Endometrial microvascular endothelial cells (primary cell): ENCODE measurements around the gene PRKG1. TPM values are rescaled to one million over a fixed set of nuclear protein-coding genes. Genes with fewer than 3 reads are reported as not detected.

ENCODE experiments used
- in situ Hi-C: cut with HindIII; loops from 2 replicates; pipeline ENCODE4 v1.10.0; 2017; ENCODE audit warnings: low sequenced_read_pairs, low pct_unique_long_range_greater_than_20kb; ENCODE audit errors: inconsistent ontology term
- total RNA-seq: library from RNA; depleted of rRNA; stranded (reverse); fragments of >200 nt; gene quantifications from one replicate; pipeline ENCODE4 v1.2.3, GENCODE V29; 2015; ENCODE audit errors: inconsistent ontology term

PRKG1 gene
- total RNA-seq, 1 donor from 2014 or later = not detected

DNA sequence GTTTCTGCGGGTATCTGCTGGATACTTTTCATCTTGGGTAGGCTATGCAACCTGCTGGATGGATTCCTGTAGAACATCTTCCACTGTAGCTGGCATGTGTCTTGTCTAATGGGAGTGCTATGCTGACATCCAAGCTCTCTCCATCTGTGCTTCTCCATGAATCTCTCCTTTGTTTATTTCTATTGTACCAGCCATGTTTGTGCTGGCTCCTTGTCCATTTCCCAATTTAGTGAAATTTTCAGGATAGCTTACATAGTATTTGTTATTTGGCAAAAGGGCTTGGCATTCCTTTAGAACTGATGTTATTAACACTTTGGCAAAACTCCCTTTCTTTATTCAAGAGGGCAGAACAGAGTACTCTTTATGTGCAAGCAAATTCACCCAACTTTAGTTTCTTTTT is 427.1 kb downstream of the PRKG1 start:
- in situ Hi-C loops = no loop called here

- in situ Hi-C loops = no loop called here
These were observed 427.8 kb downstream of the PRKG1 start for GRCh38 chr10:51502124-51502523.

- in situ Hi-C loops = no loop called here
These were observed 429.1 kb downstream of the PRKG1 start for GRCh38 chr10:51503378-51503777.

- in situ Hi-C loops = no loop called here
These were observed 433.2 kb downstream of the PRKG1 start for GRCh38 chr10:51507476-51507875.

DNA sequence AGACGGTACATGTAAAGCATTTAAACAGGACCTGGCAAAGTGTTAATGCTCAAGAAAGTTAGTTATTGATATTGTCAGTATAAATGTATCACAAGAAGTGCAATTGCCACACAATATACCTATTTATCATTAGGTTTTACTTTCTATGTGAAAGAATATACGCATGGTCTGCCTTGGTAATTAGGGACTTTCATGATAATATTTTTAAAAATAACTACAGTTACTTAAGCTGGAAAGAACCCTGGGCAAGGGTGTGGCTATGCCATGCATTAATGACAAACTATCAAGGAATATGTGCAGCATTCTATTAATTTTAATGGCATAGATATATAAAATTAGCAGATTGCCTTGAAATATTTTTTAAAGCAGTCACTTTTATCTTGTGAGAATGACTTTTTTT is 433.9 kb downstream of the PRKG1 start:
- in situ Hi-C loops = no loop called here

GRCh38 chr10:51510231-51510630 is 435.9 kb downstream of the PRKG1 start:
- in situ Hi-C loops = no loop called here

- in situ Hi-C loops = no loop called here
These were observed 447.3 kb downstream of the PRKG1 start for GRCh38 chr10:51521605-51522004.

DNA sequence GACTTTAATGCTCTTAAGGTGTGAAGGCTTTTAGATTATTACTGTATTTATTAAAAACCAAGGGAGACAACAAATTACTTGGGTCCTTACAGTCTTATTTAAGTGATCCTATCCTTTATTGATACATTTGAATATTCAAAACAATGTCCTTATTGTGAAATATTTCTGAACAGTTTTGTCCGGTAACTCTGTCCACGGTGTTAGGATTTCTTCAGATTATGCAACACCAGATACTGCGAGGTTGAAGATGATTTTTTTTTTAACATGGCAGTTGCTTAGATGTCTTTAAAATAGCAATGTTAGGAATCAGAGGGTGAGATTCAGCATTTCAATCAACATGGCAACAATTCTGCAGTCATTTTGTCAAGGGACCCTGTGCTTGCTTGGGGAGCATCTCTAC is 448.6 kb downstream of the PRKG1 start:
- in situ Hi-C loops = no loop called here

- in situ Hi-C loops = no loop called here
These were observed 449.2 kb downstream of the PRKG1 start for GRCh38 chr10:51523440-51523839.

DNA sequence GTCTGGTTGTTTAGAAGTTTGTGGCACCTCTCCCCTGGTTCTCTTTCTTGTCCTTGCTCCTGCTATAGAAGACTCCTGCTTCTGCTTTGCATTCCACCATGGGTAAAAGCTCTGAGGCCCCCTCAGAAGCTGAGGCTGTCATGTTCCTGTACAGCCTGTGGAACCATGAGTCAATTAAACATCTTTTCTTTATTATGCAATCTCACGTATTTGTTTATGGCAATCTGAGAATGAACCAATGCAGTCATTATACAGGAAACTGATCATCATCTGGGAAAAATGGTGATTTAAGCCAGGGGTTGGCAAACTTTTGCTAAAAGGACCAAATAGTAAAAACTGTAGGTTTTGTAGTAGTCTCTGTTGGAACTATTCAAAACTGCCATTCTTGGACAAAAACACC is 449.8 kb downstream of the PRKG1 start:
- in situ Hi-C loops = no loop called here

- in situ Hi-C loops = no loop called here
These were observed 453.4 kb downstream of the PRKG1 start for GRCh38 chr10:51527522-51528219.

- in situ Hi-C loops = no loop called here
These were observed 454.2 kb downstream of the PRKG1 start for GRCh38 chr10:51528527-51528926.

- in situ Hi-C loops = no loop called here
These were observed 456.3 kb downstream of the PRKG1 start for GRCh38 chr10:51530541-51530940.

GRCh38 chr10:51532044-51532443 is 457.8 kb downstream of the PRKG1 start:
- in situ Hi-C loops = no loop called here

GRCh38 chr10:51542853-51543252 is 468.6 kb downstream of the PRKG1 start:
- in situ Hi-C loops = no loop called here

DNA sequence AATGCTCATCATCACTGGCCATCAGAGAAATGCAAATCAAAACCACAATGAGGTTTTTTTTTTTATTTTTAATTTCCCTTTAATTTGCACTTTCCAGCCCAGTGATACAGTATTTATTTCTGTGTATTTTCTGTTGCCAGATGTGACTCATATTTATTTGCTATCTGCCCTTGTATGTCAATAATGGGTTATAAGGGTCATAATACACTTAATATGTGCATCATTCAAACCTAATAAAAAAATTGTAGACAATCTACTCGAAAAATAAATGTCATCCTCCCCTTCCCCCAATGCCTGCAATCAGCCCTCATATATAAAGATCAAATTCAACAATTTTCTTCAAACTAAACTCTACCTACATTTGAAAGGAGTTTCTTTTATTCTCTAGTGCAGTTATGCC is 470.6 kb downstream of the PRKG1 start:
- in situ Hi-C loops = no loop called here

GRCh38 chr10:51547941-51548340 is 473.7 kb downstream of the PRKG1 start:
- in situ Hi-C loops = no loop called here

DNA sequence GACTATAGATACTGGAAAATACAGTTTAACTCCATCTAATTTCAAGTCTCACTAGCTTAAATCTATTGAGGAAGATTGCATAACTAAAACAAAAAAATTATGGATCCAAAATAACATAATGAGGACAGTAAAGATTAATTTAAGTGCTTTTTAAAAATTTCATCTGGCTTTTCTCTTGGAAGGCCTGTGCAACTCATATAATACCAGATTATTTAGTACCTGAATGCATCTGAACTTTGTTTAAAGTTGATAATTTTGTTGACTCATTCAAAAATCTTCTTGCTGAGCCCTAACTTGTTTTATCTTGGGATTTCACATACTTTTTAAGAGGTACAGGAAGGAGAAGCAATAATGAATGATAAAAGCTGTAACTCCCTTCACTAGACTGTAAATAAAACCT is 478.6 kb downstream of the PRKG1 start:
- in situ Hi-C loops = no loop called here

DNA sequence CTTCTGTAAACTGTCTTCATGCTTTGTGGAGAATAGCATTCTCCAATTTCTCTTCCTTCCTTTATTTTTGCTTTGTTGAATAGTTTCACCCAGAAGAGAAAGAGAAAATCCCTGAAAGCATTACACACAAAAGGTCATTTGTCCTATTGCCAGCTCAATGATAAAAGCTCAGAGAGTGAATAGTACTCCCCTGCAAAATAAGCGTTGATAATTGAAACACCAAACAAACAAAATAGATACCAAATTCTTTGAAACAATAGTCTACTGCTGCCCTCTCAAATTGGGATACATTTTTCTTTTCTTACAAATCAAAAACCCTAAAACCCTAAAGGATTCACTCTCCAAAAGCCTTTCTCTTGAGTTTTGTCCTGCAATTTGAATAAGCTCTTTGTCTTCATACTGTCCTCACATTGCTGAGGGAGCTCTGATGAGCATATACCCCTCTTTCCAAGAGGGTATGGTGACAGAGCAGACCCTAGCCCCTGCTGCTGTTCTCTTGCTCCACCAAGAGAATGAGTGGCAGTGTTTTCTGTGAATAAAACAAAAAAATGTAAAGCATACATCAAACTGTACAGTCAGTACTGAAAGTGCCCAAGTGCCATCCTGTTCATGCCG is 490.7 kb downstream of the PRKG1 start:
- in situ Hi-C loops = no loop called here

GRCh38 chr10:51567271-51567670 is 493.0 kb downstream of the PRKG1 start:
- in situ Hi-C loops = no loop called here

- in situ Hi-C loops = no loop called here
These were observed 495.2 kb downstream of the PRKG1 start for GRCh38 chr10:51569467-51569866.
